Measurements from ENCODE around the gene DLGAP4. TPM values are rescaled to one million over a fixed set of nuclear protein-coding genes. Genes with fewer than 3 reads are reported as not detected.

The DLGAP4 gene
- total and polyA plus RNA-seq, 2 experiments from 2014 or later, result 14.3 to 68.1 TPM

DNA sequence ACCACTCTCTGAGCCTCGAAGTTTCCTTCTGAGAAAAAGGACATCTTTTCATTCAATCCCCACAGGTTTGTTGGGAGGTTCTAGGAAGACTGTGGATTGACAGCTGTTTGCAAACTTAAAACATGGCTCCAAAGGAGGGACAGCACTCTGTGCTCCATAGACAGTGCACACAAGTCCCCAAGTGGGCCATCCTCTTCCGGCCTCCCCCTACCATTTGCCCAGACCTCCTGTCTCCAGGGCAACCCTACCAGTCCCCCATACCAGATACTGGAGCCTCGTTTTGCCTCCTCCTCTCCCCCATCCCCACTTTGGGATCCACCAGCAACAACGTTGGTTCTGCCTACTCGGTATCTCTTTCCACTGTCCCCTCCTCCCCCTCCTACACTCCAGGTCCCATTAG lies 8.5 kb upstream of the DLGAP4 start:
- 30 to 31% methylated on average over 4 to 5 of the region's 5 CpGs for WGBS, 2 experiments (ENCODE audit: low coverage in 1 of 2, low lambda C conversion rate in 2 of 2, missing lambda C conversion rate in 2 of 2)
- Histone ChIP-seq H3F3A (ENCODE audit: insufficient read depth) (no peaks in the 10 kb centered on the region), H4K20me1 (ENCODE audit: insufficient read depth) (no peaks in the 10 kb centered on the region), H3K4me3 (no peak overlapping the region), H3K9ac (no peak overlapping the region), H3K9me2 (ENCODE audit: insufficient read depth) (no peaks in the 10 kb centered on the region), H3K4me2 (ENCODE audit: unreplicated experiment) (no peak overlapping the region), H3K79me2 (ENCODE audit: insufficient read depth) (no peaks in the 10 kb centered on the region), H3K9me3 (ENCODE audit: low read depth) (no peaks in the 10 kb centered on the region), H3K36me3 (ENCODE audit: low read depth) (no peaks in the 10 kb centered on the region), H3K27me3 (replicated peaks; ENCODE audit: insufficient read depth) (peaks cover 50% of the 10 kb centered on the region), H3K4me1 (ENCODE audit: insufficient read depth) (no peaks in the 10 kb centered on the region), H3K27ac (no peak overlapping the region), H2AFZ (no peak overlapping the region)
- TF ChIP-seq EZH2 (IDR thresholded peaks at IDR 0.05; ENCODE audit: insufficient read depth, poor library complexity, severe bottlenecking) (no peak), EZH2phosphoT487 (IDR thresholded peaks at IDR 0.05; ENCODE audit: insufficient read depth, low read depth) (no peak)
- no peak for DNase-seq
- in situ Hi-C loops (cut with MboI), result no loop called here

DNA sequence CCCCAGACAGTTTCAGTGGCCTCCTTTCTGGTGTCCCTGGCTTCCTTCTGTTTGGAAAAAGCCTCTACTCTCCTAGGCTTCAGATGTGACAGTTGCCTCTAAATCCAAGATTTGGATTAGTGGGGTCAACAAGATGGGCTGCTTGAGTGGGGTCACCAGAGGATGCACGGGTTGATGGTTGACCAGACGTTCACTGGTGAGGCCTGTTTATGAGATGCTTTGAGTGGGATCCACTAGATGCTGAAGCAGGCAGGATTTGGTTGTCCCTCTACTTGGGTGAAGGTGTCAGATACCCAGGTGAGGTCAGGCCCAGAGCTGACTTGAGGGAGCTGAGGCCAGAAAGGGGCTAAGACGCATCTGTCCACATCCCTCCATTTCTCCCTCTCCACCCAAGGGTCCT lies 8.1 kb upstream of the DLGAP4 start:
- Histone ChIP-seq H3K4me2 (ENCODE audit: unreplicated experiment) (no peak overlapping the region), H3K9me3 (ENCODE audit: low read depth) (no peaks in the 10 kb centered on the region), H3K4me3 (no peak overlapping the region), H3K79me2 (ENCODE audit: insufficient read depth) (no peaks in the 10 kb centered on the region), H2AFZ (no peak overlapping the region), H3K27ac (no peak overlapping the region), H3K4me1 (ENCODE audit: insufficient read depth) (no peaks in the 10 kb centered on the region), H3K9ac (no peak overlapping the region), H3K27me3 (replicated peaks; ENCODE audit: insufficient read depth) (peaks cover 54% of the 10 kb centered on the region), H3K9me2 (ENCODE audit: insufficient read depth) (no peaks in the 10 kb centered on the region), H4K20me1 (ENCODE audit: insufficient read depth) (no peaks in the 10 kb centered on the region), H3F3A (ENCODE audit: insufficient read depth) (no peaks in the 10 kb centered on the region), H3K36me3 (ENCODE audit: low read depth) (no peaks in the 10 kb centered on the region)
- 20 to 30% methylated on average over 3 of the region's 3 CpGs for whole genome bisulfite sequencing, 2 experiments (ENCODE audit: low coverage in 1 of 2, low lambda C conversion rate in 2 of 2, missing lambda C conversion rate in 2 of 2)
- in situ Hi-C loops (cut with MboI), result no loop called here
- no peak for DNase-seq
- TF ChIP-seq EZH2phosphoT487 (IDR thresholded peaks at IDR 0.05; ENCODE audit: insufficient read depth, low read depth) (no peak), EZH2 (IDR thresholded peaks at IDR 0.05; ENCODE audit: insufficient read depth, poor library complexity, severe bottlenecking) (no peak)

DNA sequence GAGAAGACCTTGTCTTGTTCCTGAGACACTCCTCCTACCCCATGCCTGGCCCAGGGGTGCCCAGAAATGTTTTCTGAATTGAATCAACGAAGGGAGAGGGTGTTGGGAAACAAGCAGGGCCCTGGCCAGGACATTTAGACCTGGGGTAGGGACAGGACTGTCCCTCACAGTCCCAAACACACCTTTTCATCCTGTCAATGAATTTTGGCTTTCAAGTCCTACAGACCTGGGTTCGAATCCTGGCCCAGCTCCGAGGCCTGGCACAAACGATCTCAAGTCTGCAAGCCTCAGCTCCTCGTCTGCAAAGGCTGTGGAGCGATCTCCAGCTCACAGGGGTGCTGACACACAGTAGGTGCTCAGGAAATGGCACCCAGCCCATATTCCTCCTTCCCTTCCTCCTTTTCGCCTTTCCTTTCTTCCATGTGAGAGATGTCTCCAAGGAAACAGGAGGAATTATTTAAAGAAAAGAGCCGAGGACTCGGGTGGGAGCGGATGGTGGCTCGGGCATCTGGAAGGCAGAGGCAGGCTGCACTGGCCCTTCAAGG lies 7.3 kb upstream of the DLGAP4 start:
- no peak overlapping the region for H3K9ac ChIP-seq
- 45 to 49% methylated on average over 11 of the region's 11 CpGs for WGBS, 2 experiments (ENCODE audit: low coverage in 1 of 2, low lambda C conversion rate in 2 of 2, missing lambda C conversion rate in 2 of 2)
- in situ Hi-C loops (cut with MboI), result no loop called here
- no peak for DNase-seq
- H4K20me1 ChIP-seq (ENCODE audit: insufficient read depth), result no peaks in the 10 kb centered on the region
- no peak overlapping the region for H3K4me2 ChIP-seq (ENCODE audit: unreplicated experiment)
- H3K27me3 ChIP-seq (replicated peaks; ENCODE audit: insufficient read depth), result peaks cover 62% of the 10 kb centered on the region
- TF ChIP-seq EZH2 (IDR thresholded peaks at IDR 0.05; ENCODE audit: insufficient read depth, poor library complexity, severe bottlenecking) (no peak), EZH2phosphoT487 (IDR thresholded peaks at IDR 0.05; ENCODE audit: insufficient read depth, low read depth) (no peak)
- no peak overlapping the region for H2AFZ ChIP-seq
- H3K9me3 ChIP-seq (ENCODE audit: low read depth), result no peaks in the 10 kb centered on the region
- H3K4me1 ChIP-seq (ENCODE audit: insufficient read depth), result no peaks in the 10 kb centered on the region
- H3F3A ChIP-seq (ENCODE audit: insufficient read depth), result no peaks in the 10 kb centered on the region
- H3K9me2 ChIP-seq (ENCODE audit: insufficient read depth), result no peaks in the 10 kb centered on the region
- no peaks in the 10 kb centered on the region for H3K36me3 ChIP-seq (ENCODE audit: low read depth)
- H3K79me2 ChIP-seq (ENCODE audit: insufficient read depth), result no peaks in the 10 kb centered on the region
- no peak overlapping the region for H3K4me3 ChIP-seq
- no peak overlapping the region for H3K27ac ChIP-seq

DNA sequence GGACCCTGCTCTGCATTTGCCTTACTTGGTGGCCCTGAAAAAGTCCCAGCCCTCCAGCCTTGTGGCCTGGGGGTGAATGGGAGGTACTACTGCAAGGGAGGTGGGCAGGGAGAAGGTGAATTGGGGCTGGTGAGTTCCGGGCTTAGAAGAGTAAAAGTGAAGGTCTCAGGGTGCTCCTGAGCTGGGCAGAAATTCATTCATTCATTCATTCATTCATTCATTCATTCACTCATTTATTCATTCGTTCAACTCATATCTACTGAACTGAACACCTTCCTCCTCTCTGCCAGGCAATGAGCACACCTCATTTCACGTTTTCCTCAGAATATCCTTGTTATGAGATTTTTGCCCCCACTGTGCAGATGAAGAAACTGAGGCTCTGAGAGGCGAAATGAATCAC lies 6.7 kb upstream of the DLGAP4 start:
- Histone ChIP-seq H3F3A (ENCODE audit: insufficient read depth) (no peaks in the 10 kb centered on the region), H2AFZ (no peak overlapping the region), H3K4me1 (ENCODE audit: insufficient read depth) (no peaks in the 10 kb centered on the region), H3K36me3 (ENCODE audit: low read depth) (no peaks in the 10 kb centered on the region), H3K4me2 (ENCODE audit: unreplicated experiment) (no peak overlapping the region), H3K9ac (no peak overlapping the region), H3K27ac (no peak overlapping the region), H3K9me3 (ENCODE audit: low read depth) (no peaks in the 10 kb centered on the region), H4K20me1 (ENCODE audit: insufficient read depth) (no peaks in the 10 kb centered on the region), H3K4me3 (no peak overlapping the region), H3K9me2 (ENCODE audit: insufficient read depth) (no peaks in the 10 kb centered on the region), H3K79me2 (ENCODE audit: insufficient read depth) (no peaks in the 10 kb centered on the region), H3K27me3 (replicated peaks; ENCODE audit: insufficient read depth) (peaks cover 68% of the 10 kb centered on the region)
- DNase-seq, result no peak
- WGBS, 2 experiments (ENCODE audit: low coverage in 1 of 2, low lambda C conversion rate in 2 of 2, missing lambda C conversion rate in 2 of 2), result 15 to 16% methylated on average over 4 of the region's 4 CpGs
- in situ Hi-C loops (cut with MboI), result no loop called here
- no peak for TF ChIP-seq EZH2 (IDR thresholded peaks at IDR 0.05; ENCODE audit: insufficient read depth, poor library complexity, severe bottlenecking)
